NOMO-1 treated with dmso at 0.1 percent for 144 hours (cell line): ENCODE data around the gene RNU6-8.

ENCODE experiments used
- DNase-seq: peaks from one replicate; lab custom pipeline; 2025; ENCODE audit not compliant: unreplicated experiment; lab: John Stamatoyannopoulos, UW

The RNU6-8 gene

GRCh38 chr14:32202998-32203882, at the start of gene RNU6-8:
TSS of gene RNU6-8 (minus strand) at chr14:32203269.
- peak; percentile 16 for DNase-seq

- peak; percentile 37 for DNase-seq
These were observed 49.1 kb upstream of the RNU6-8 start for GRCh38 chr14:32252030-32252670.

- no peak for DNase-seq
These were observed 48.5 kb upstream of the RNU6-8 start for GRCh38 chr14:32251530-32251929.

- no peak for DNase-seq
These were observed 47.6 kb upstream of the RNU6-8 start for GRCh38 chr14:32250681-32251080.

- DNase-seq: no peak
These were observed 46.7 kb upstream of the RNU6-8 start for GRCh38 chr14:32249780-32250179.

GRCh38 chr14:32249371-32249770, 46.3 kb upstream of the RNU6-8 start:
- no peak for DNase-seq

- no peak for DNase-seq
These were observed 43.7 kb upstream of the RNU6-8 start for GRCh38 chr14:32246751-32247150.

- DNase-seq: no peak
These were observed 41.3 kb upstream of the RNU6-8 start for GRCh38 chr14:32244404-32244803.

GRCh38 chr14:32233260-32233659, 30.2 kb upstream of the RNU6-8 start:
- DNase-seq: no peak

GRCh38 chr14:32232481-32232880, 29.4 kb upstream of the RNU6-8 start:
- no peak for DNase-seq

- no peak for DNase-seq
These were observed 27.7 kb upstream of the RNU6-8 start for GRCh38 chr14:32230695-32231280.

- no peak for DNase-seq
These were observed 27.1 kb upstream of the RNU6-8 start for GRCh38 chr14:32230181-32230580.

GRCh38 chr14:32226056-32226455, 23.0 kb upstream of the RNU6-8 start:
- DNase-seq: no peak

- DNase-seq: no peak
These were observed 22.4 kb upstream of the RNU6-8 start for GRCh38 chr14:32225378-32225920.

GRCh38 chr14:32224737-32225377, 21.8 kb upstream of the RNU6-8 start:
- no peak for DNase-seq

GRCh38 chr14:32217301-32217700, 14.2 kb upstream of the RNU6-8 start:
- DNase-seq: no peak

- no peak for DNase-seq
These were observed 9.8 kb upstream of the RNU6-8 start for GRCh38 chr14:32212833-32213232.

GRCh38 chr14:32211068-32211404, 8.0 kb upstream of the RNU6-8 start:
- DNase-seq: no peak

- DNase-seq: no peak
These were observed 6.4 kb upstream of the RNU6-8 start for GRCh38 chr14:32209471-32209870.

- DNase-seq: no peak
These were observed 5.4 kb upstream of the RNU6-8 start for GRCh38 chr14:32208490-32208889.

GRCh38 chr14:32206552-32206951, 3.5 kb upstream of the RNU6-8 start:
- no peak for DNase-seq
